B cell (primary cell): Measurements from ENCODE around the gene GSE1. TPM values are rescaled to one million over a fixed set of nuclear protein-coding genes. Genes with fewer than 3 reads are reported as not detected.

Experiments
- ATAC-seq: fragments of 200-7000 bp; cut with Tn5 transposase; one replicate; pipeline ENCODE4 v1.10.0; 2021; ENCODE audit warnings: low read depth, mild to moderate bottlenecking, moderate number of reproducible peaks, moderate library complexity
- CTCF ChIA-PET: fragments of 350-600 bp; sonication (Branson Sonifier 250); formaldehyde crosslinking; loops from one replicate; lab custom pipeline; 2021; ENCODE audit warnings: antibody characterized with exemption, inconsistent platforms; lab: Charles Lee
- POLR2A ChIA-PET: fragments of 350-600 bp; sonication (Branson Sonifier 250); formaldehyde crosslinking; loops from one replicate; lab custom pipeline; 2021; ENCODE audit warnings: antibody characterized with exemption; lab: Charles Lee
- DNase-seq: peaks from one replicate; pipeline ENCODE4 v3.0.0; 2013
- H2AFZ ChIP-seq: 2 replicates; pipeline ENCODE4 v1.6.1; 2012; ENCODE audit warnings: mild to moderate bottlenecking, low read depth, low read length; ENCODE audit not compliant: insufficient read depth, poor library complexity, severe bottlenecking
- H3K27ac ChIP-seq, 2 donors: 1 replicate in 1 of 2; 2 replicates in 1 of 2; pipeline ENCODE4 v1.5.1; 2012 to 2013; ENCODE audit warnings: low read length in 2 of 2, mild to moderate bottlenecking in 2 of 2, moderate library complexity in 1 of 2
- H3K27me3 ChIP-seq, 4 experiments: fragments of 200-600 bp in 1 of 4; sonication (generic) in 1 of 4; replicated peaks in 1 of 4; 1 replicate in 2 of 4; 2 replicates in 2 of 4; pipeline versions ENCODE4 v1.6.1 to v1.7.0; 2013 to 2016; ENCODE audit warnings: low read length in 3 of 4, mild to moderate bottlenecking in 2 of 4, mixed read lengths in 1 of 4, moderate library complexity in 1 of 4; ENCODE audit not compliant: insufficient read depth in 4 of 4, control insufficient read depth in 3 of 4; ENCODE audit errors: control extremely low read depth in 1 of 4
- H3K36me3 ChIP-seq, 2 experiments: replicated peaks in 1 of 2; 1 replicate in 1 of 2; 2 replicates in 1 of 2; pipeline versions ENCODE4 v1.6.1 to v1.7.1; 2013; ENCODE audit warnings: low read length in 1 of 2; ENCODE audit not compliant: insufficient read depth in 2 of 2, control insufficient read depth in 1 of 2; ENCODE audit errors: control extremely low read depth in 1 of 2, extremely low read depth in 1 of 2
- H3K4me1 ChIP-seq, 2 donors: fragments of 200-600 bp in 1 of 2; sonication (generic) in 1 of 2; 1 replicate in 1 of 2; 2 replicates in 1 of 2; pipeline versions ENCODE4 v1.5.1 to v1.6.1; 2013 to 2017; ENCODE audit warnings: low read length in 2 of 2; ENCODE audit not compliant: control insufficient read depth in 2 of 2, insufficient read depth in 2 of 2
- H3K4me2 ChIP-seq: replicated peaks from 2 replicates; pipeline ENCODE3; 2012; ENCODE audit warnings: mild to moderate bottlenecking, low read depth, low read length; ENCODE audit not compliant: poor library complexity, severe bottlenecking
- H3K4me3 ChIP-seq, 5 experiments: fragments of 200-600 bp in 1 of 5; sonication (generic) in 1 of 5; 1 replicate in 3 of 5; 2 replicates in 2 of 5; pipeline versions ENCODE4 v1.5.1 to v1.7.0; 2011 to 2016; ENCODE audit warnings: low read length in 4 of 5, mild to moderate bottlenecking in 4 of 5, low read depth in 2 of 5, control low read depth in 1 of 5, moderate library complexity in 1 of 5; ENCODE audit not compliant: insufficient read depth in 1 of 5; ENCODE audit errors: control extremely low read depth in 1 of 5, extremely low read depth in 1 of 5
- H3K79me2 ChIP-seq: fragments of 200-600 bp; sonication (generic); one replicate; pipeline ENCODE4 v1.6.0; 2016; ENCODE audit warnings: low read length; ENCODE audit not compliant: control insufficient read depth, insufficient read depth
- H3K9ac ChIP-seq: fragments of 200-600 bp; sonication (generic); 2 replicates; pipeline ENCODE4 v1.6.1; 2017; ENCODE audit warnings: mild to moderate bottlenecking, low read length, moderate library complexity
- H3K9me3 ChIP-seq, 3 donors: one replicate each; pipeline versions ENCODE4 v1.6.1 to v1.7.1; 2013; ENCODE audit warnings: low read length in 2 of 3; ENCODE audit not compliant: control insufficient read depth in 2 of 3, insufficient read depth in 1 of 3; ENCODE audit errors: control extremely low read depth in 1 of 3
- H4K20me1 ChIP-seq: 2 replicates; pipeline ENCODE4 v1.6.0; 2012; ENCODE audit warnings: mild to moderate bottlenecking, low read length; ENCODE audit not compliant: insufficient read depth, control insufficient read depth, poor library complexity, severe bottlenecking
- H3K27ac Mint-ChIP-seq: one replicate; pipeline ENCODE4 v1.8.0; 2021; ENCODE audit warnings: mixed read lengths
- H3K27me3 Mint-ChIP-seq: one replicate; pipeline ENCODE4 v1.8.0; 2021; ENCODE audit warnings: mixed read lengths
- H3K4me1 Mint-ChIP-seq: one replicate; pipeline ENCODE4 v1.8.0; 2021; ENCODE audit warnings: mixed read lengths
- H3K4me3 Mint-ChIP-seq: one replicate; pipeline ENCODE4 v1.8.0; 2021; ENCODE audit warnings: mixed read lengths
- H3K9me3 Mint-ChIP-seq: one replicate; pipeline ENCODE4 v1.8.0; 2022; ENCODE audit warnings: mixed read lengths; ENCODE audit not compliant: insufficient read depth
- CTCF ChIP-seq: fragments of 200-600 bp; IDR thresholded peaks from one replicate; pipeline ENCODE4 v1.8.0; 2022; ENCODE audit warnings: antibody characterized with exemption, mild to moderate bottlenecking
- EZH2 ChIP-seq: IDR thresholded peaks from 2 replicates; pipeline ENCODE4 v1.6.1; 2012; ENCODE audit warnings: borderline replicate concordance, low read depth, mild to moderate bottlenecking, moderate library complexity, low read length; ENCODE audit not compliant: insufficient read depth, poor library complexity, severe bottlenecking
- WGBS: methylation state at CpG from one replicate; pipeline ENCODE4 v1.1.5; 2013; ENCODE audit warnings: missing lambda C conversion rate; ENCODE audit not compliant: insufficient coverage; 5-methylcytosine and 5-hydroxymethylcytosine counted together
- intact Hi-C: fragments of 100-400 bp; cut with micrococcal nuclease; formaldehyde crosslinking; loops from one replicate; pipeline ENCODE4 v1.10.0; 2022
- polyA plus RNA-seq: library from polyadenylated mRNA; depleted of rRNA; stranded (reverse); fragments of >200 nt; gene quantifications from 2 replicates; pipeline ENCODE4 v1.2.3, GENCODE V29; 2012
- total RNA-seq, 2 donors: library from RNA; stranded (reverse); fragments of 120-200 nt in 1 of 2; gene quantifications; 1 replicate in 1 of 2; 2 replicates in 1 of 2; pipeline versions ENCODE4 v1.2.3 to v1.2.4, GENCODE V29; 2013 to 2022

The GSE1 gene
- total and polyA plus RNA-seq, 2 donors (not counting 1 experiment from before 2014, with no cell fraction given), result 57.3 to 76.1 TPM

- H3K27ac Mint-ChIP-seq, result no peak overlapping the region
Observed at GRCh38 chr16:85720302-85720637, 107.1 kb downstream of the GSE1 start.

More at GRCh38 chr16:85720302-85720637, 107.1 kb downstream of the GSE1 start:
- intact Hi-C loops, result no loop called here
- no peaks in the 10 kb centered on the region for H3K9me3 ChIP-seq
- ChIA-PET CTCF (interaction anchor here (0.7 to 5.8 kb wide), 8 partner anchors 9 to 300 kb away, joined by 3 to 77 read pairs (median 4); partner anchors contain the start of gene C16orf74), POLR2A (interaction anchor here (0.6 kb wide), 1 partner anchor 14 kb away, joined by 8 read pairs; no protein-coding TSS in a partner anchor)
- peaks cover 58% of the 10 kb centered on the region for H3K79me2 ChIP-seq
- no peaks in the 10 kb centered on the region for H3K27me3 ChIP-seq
- TF ChIP-seq EZH2 (no peak), CTCF (no peak)
- H3K9ac ChIP-seq, result no peak overlapping the region
- Mint-ChIP-seq H3K27me3 (no peaks in the 10 kb centered on the region), H3K4me3 (no peak overlapping the region), H3K4me1 (peaks cover 27% of the 10 kb centered on the region), H3K9me3 (no peaks in the 10 kb centered on the region)
- DNase-seq, result no peak
- H4K20me1 ChIP-seq, result peaks cover 72% of the 10 kb centered on the region
- H3K36me3 ChIP-seq, result peaks cover 3 to 16% of the 10 kb centered on the region in 2 experiments
- H3K4me2 ChIP-seq, result no peak overlapping the region
- WGBS, result 100% methylated on average over 1 of the region's 4 CpGs
- no peak for ATAC-seq
- H3K4me1 ChIP-seq, result peaks cover 7 to 34% of the 10 kb centered on the region in 2 donors
- no peak overlapping the region for H3K4me3 ChIP-seq
- no peak overlapping the region for H2AFZ ChIP-seq
- no peak overlapping the region for H3K27ac ChIP-seq
